ENCODE results near the gene RGS11. TPM values are rescaled to one million over a fixed set of nuclear protein-coding genes. Genes with fewer than 3 reads are reported as not detected.

RGS11 gene
- total and polyA plus RNA-seq, 4 donors: 1.8 to 5.6 (median 3.2) TPM

GRCh38 chr16:252366-253337, 23.1 kb downstream of the RGS11 start:
- TF ChIP-seq, protein P1, sequence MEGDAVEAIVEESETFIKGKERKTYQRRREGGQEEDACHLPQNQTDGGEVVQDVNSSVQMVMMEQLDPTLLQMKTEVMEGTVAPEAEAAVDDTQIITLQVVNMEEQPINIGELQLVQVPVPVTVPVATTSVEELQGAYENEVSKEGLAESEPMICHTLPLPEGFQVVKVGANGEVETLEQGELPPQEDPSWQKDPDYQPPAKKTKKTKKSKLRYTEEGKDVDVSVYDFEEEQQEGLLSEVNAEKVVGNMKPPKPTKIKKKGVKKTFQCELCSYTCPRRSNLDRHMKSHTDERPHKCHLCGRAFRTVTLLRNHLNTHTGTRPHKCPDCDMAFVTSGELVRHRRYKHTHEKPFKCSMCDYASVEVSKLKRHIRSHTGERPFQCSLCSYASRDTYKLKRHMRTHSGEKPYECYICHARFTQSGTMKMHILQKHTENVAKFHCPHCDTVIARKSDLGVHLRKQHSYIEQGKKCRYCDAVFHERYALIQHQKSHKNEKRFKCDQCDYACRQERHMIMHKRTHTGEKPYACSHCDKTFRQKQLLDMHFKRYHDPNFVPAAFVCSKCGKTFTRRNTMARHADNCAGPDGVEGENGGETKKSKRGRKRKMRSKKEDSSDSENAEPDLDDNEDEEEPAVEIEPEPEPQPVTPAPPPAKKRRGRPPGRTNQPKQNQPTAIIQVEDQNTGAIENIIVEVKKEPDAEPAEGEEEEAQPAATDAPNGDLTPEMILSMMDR (IDR thresholded peaks at IDR 0.05; ENCODE audit: control extremely low read depth, extremely low read depth): no peak
- Histone ChIP-seq H3K27me3 (ENCODE audit: control insufficient read depth in 3 of 3, insufficient read depth in 3 of 3, low read length in 2 of 3) (no peaks in the 10 kb centered on the region), H3K9ac (ENCODE audit: insufficient read depth in 1 of 2, low read length in 2 of 2) (peak overlapping the region in 1 of 2 donors; percentile 2), H3K4me3 (no peak overlapping the region), H3K27ac (ENCODE audit: low read depth in 1 of 2, low read length in 1 of 2) (peak overlapping the region in 1 of 2 donors; percentile 24), H3K4me1 (ENCODE audit: control insufficient read depth in 5 of 5, insufficient read depth in 5 of 5, low read length in 5 of 5) (peaks cover 0 to 5% (median 0%) of the 10 kb centered on the region in 5 donors), H3K36me3 (ENCODE audit: control insufficient read depth in 4 of 4, insufficient read depth in 4 of 4, low read length in 4 of 4) (peaks cover 0 to 14% (median 9%) of the 10 kb centered on the region in 4 donors), H3K9me3 (ENCODE audit: control insufficient read depth in 4 of 4, insufficient read depth in 3 of 4, low read length in 3 of 4) (no peaks in the 10 kb centered on the region)
- 42 to 48% methylated on average over 30 of the region's 30 CpGs for WGBS, 2 donors
- no peak for ATAC-seq (ENCODE audit: insufficient read depth, low FRiP score)
- peak in 2 of 3 donors; percentile 28 to 35 for DNase-seq

DNA sequence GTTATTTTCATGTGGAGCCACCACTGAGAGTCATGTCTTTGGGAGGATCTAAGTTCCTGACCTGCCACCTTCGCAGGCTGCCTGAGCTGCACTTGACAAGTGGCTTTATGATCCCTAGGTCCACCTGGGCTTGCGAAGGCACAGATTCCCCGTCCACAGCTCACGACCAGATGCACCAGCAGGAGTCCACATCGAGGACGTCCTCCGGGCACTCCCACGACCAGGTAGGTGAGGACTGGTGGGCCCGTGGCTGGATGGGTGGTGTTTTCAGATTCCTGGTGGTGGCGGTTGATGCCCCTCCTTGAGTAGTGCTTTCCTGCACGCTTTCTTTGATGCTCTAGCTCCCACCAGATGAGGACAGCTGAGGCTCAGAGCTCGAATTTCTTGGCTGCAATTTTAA, 26.3 kb downstream of the RGS11 start:
- H3K9ac ChIP-seq (ENCODE audit: insufficient read depth in 1 of 2, low read length in 2 of 2): no peak overlapping the region
- WGBS, 2 donors: 91 to 93% methylated on average over 12 of the region's 12 CpGs
- TF ChIP-seq, protein P1 (IDR thresholded peaks at IDR 0.05; ENCODE audit: control extremely low read depth, extremely low read depth): no peak
- ATAC-seq (ENCODE audit: insufficient read depth, low FRiP score) (no peak), DNase-seq (no peak)
- H3K27ac ChIP-seq (ENCODE audit: low read depth in 1 of 2, low read length in 1 of 2): no peak overlapping the region
- H3K9me3 ChIP-seq (ENCODE audit: control insufficient read depth in 4 of 4, insufficient read depth in 3 of 4, low read length in 3 of 4): no peaks in the 10 kb centered on the region
- H3K4me1 ChIP-seq (ENCODE audit: control insufficient read depth in 5 of 5, insufficient read depth in 5 of 5, low read length in 5 of 5): peaks cover 0 to 5% (median 0%) of the 10 kb centered on the region in 5 donors
- H3K27me3 ChIP-seq (ENCODE audit: control insufficient read depth in 3 of 3, insufficient read depth in 3 of 3, low read length in 2 of 3): no peaks in the 10 kb centered on the region
- peaks cover 0 to 12% (median 3%) of the 10 kb centered on the region in 4 donors for H3K36me3 ChIP-seq (ENCODE audit: control insufficient read depth in 4 of 4, insufficient read depth in 4 of 4, low read length in 4 of 4)
- H3K4me3 ChIP-seq: no peak overlapping the region

DNA sequence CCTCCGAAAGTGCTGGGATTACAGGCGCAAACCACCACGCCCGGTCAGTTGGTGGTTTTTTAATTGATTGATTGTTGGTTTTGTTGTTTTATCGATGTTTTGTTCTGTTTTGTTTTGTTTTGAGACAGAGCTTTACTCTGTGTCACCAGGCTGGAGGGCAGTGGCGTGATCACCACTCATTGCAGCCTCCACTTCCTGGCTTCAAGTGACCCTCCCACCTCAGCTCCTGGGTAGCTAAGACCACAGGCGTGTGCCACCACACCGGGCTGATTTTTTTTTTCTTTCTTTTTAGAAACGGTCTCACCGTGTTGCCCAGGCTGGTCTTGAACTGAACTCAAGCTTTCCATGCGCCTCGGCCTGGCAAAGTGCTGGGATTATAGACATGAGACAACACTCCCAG, 28.7 kb downstream of the RGS11 start:
- WGBS, 2 donors: 94% methylated on average over 12 of the region's 12 CpGs
- Histone ChIP-seq H3K36me3 (ENCODE audit: control insufficient read depth in 4 of 4, insufficient read depth in 4 of 4, low read length in 4 of 4) (peaks cover 0 to 7% (median 1%) of the 10 kb centered on the region in 4 donors), H3K27me3 (ENCODE audit: control insufficient read depth in 3 of 3, insufficient read depth in 3 of 3, low read length in 2 of 3) (no peaks in the 10 kb centered on the region), H3K9ac (ENCODE audit: insufficient read depth in 1 of 2, low read length in 2 of 2) (no peak overlapping the region), H3K27ac (ENCODE audit: low read depth in 1 of 2, low read length in 1 of 2) (no peak overlapping the region), H3K4me3 (no peak overlapping the region), H3K9me3 (ENCODE audit: control insufficient read depth in 4 of 4, insufficient read depth in 3 of 4, low read length in 3 of 4) (no peaks in the 10 kb centered on the region), H3K4me1 (ENCODE audit: control insufficient read depth in 5 of 5, insufficient read depth in 5 of 5, low read length in 5 of 5) (peaks cover 0 to 2% (median 0%) of the 10 kb centered on the region in 5 donors)
- ATAC-seq (ENCODE audit: insufficient read depth, low FRiP score): no peak
- no peak for DNase-seq
- TF ChIP-seq, protein P1 (IDR thresholded peaks at IDR 0.05; ENCODE audit: control extremely low read depth, extremely low read depth): no peak

All from lung (tissue), 12 donors.